HepG2 (cell line): ENCODE data around the gene ALX4.

Source experiments
- FOXK2 ChIP-seq: fragments of 450-650 bp; IDR thresholded peaks from 2 replicates; pipeline ENCODE4 v1.6.1; 2016
- MATR3 ChIP-seq: sonication (generic); formaldehyde crosslinking; IDR thresholded peaks from 2 replicates; pipeline ENCODE4 v1.4.0; 2020; ENCODE audit warnings: missing genetic modification reagents
- NFYB ChIP-seq: sonication (generic); formaldehyde crosslinking; IDR thresholded peaks from 2 replicates; pipeline ENCODE4 v1.4.0; 2020; ENCODE audit warnings: missing genetic modification reagents
- ZBTB43 ChIP-seq: sonication (generic); formaldehyde crosslinking; conservative IDR thresholded peaks from 2 replicates; pipeline ENCODE4 v1.4.0; 2020; ENCODE audit warnings: missing genetic modification reagents

GRCh38 chr11:44338698-44339529, 29.0 kb upstream of the ALX4 start:
- TF ChIP-seq FOXK2 = no peak
- no peak for TF ChIP-seq ZBTB43
- TF ChIP-seq NFYB (CRISPR knock-in tag) = no peak
- TF ChIP-seq MATR3 (CRISPR knock-in tag) = no peak
